GM18870 (cell line): ENCODE results near the gene KLF2.
"Not testable (repeated sequence)": the region's sequence is repeated elsewhere in the genome, so short reads cannot be mapped to it uniquely, and the experiment has no call there.

ENCODE experiments used
- ATAC-seq: cut with Tn5 transposase; IDR thresholded peaks from one replicate; pipeline ENCODE4 v1.9.1; 2021; ENCODE audit warnings: moderate library complexity; ENCODE audit not compliant: unreplicated experiment

Gene KLF2

GRCh38 chr19:16324384-16325160 lies at the start of gene KLF2:
Gene KLF2 (plus strand): TSS chr19:16324826. CDS start chr19:16324924, 98 bp downstream.
- ATAC-seq, result no peak

- no peak for ATAC-seq
Measured at GRCh38 chr19:16280306-16280705, 44.3 kb upstream of the KLF2 start.

- no peak for ATAC-seq
Measured at GRCh38 chr19:16281743-16282142, 42.9 kb upstream of the KLF2 start.

GRCh38 chr19:16283210-16284061 lies 41.2 kb upstream of the KLF2 start:
- ATAC-seq, result no peak

DNA sequence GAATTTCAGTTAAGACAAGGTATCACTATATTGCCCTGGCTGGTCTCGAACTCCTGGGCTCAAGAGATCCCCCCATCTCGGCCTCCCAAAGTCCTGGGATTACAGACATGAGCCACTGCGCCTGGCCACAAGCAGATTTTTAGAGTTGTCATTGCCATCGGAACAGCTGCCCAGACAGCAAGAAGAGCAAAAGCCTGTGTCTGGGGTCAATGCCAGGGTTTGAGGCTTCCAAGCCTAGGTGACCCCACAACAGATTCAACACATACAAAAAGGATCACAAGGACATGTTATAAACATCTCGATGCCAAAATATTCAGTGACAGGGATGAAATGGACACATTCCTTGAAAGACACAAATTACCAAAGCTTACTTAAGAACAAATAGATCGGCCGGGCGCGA lies 40.1 kb upstream of the KLF2 start:
- no peak for ATAC-seq

GRCh38 chr19:16285079-16285478 lies 39.5 kb upstream of the KLF2 start:
- not testable (repeated sequence) for ATAC-seq

- ATAC-seq, result no peak
Measured at GRCh38 chr19:16285769-16286498, 38.7 kb upstream of the KLF2 start.

DNA sequence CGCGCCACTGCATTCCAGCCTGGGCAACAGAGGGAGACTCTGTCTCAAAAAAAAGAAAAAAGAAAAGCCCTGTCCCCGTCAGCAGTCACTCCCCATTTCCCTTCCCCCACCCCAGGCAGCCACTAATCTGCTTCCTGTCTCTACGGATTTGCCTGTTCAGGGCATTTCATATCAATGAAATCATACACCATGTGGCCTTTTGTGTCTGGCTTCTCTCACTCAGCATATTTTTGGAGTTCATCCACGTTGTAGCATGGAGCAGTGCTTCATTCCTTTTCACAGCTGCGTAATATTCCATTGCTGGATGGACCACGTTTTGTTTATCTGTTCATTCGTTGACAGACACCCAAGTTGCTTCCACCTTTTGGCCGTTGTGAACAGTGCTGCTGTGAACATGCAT lies 36.1 kb upstream of the KLF2 start:
- ATAC-seq, result no peak

GRCh38 chr19:16289594-16289993 lies 35.0 kb upstream of the KLF2 start:
- no peak for ATAC-seq

- ATAC-seq, result no peak
Measured at GRCh38 chr19:16290692-16291091, 33.9 kb upstream of the KLF2 start.

- ATAC-seq, result no peak
Measured at GRCh38 chr19:16293118-16294091, 31.2 kb upstream of the KLF2 start.

- ATAC-seq, result no peak
Measured at GRCh38 chr19:16295057-16295456, 29.6 kb upstream of the KLF2 start.

DNA sequence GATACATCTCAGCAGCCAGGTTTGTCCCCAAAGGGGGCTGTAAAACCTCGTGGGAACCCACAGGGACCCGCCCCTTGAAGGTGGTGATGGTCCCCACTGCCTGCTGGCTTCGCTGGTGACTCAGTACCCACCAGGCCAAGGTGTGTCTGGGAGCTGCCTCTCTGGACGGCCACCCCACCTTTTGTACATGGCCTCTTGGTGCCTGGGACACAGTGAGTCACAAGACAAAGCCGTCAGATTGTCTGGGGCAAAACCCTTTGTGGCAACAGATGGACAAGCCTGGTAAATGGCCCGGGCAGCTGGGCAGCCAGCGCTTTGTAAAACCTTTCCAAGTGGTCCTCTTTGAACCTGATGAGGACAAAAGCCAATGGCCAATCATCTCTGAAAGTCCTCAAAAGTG lies 27.9 kb upstream of the KLF2 start:
- ATAC-seq, result no peak

DNA sequence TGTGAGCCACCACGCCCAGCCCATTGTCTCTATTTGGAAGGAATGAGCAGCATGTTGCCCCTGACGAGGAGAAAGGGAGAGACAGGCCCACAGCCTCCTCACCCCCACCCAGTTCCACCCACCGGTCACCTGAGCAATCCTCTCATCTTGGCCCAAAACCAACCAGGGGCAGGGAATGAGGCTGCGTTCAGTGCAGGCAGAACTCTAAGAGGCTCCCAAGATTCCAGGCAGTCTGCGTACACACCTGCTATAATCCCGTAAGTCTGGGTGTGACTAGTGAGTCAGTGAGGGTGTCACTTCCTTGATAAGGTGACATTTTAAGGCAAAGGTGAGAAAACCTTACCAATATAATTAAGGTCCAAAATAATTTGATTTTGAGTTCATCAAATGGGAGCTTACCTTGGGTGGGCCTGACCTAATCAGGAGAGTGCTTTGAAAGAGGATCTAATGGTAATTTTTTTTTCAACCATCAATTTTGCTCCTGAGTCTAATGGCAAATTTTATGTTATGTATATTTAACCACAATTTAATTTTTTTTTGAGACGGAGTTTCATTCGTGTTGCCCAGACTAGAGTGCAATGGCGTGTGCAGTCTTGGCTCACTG lies 26.9 kb upstream of the KLF2 start:
- ATAC-seq, result no peak

DNA sequence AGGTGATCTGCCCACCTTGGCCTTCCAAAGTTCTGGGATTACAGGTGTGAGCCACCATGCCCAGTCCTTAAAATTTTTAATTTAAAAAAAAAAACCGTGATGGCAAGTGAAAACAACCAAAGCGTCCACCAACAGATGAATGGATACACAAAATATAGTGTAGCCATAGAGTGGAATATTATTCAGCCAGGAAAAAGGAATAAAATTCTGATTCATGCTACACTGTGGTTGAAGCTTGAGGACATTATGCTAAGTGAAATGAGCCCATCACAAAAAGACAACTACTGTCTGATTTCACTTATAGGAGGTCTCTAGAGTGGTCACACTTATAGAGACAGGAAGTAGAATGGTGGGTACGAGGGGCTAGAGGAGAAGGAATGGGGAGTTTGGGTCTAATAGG lies 26.3 kb upstream of the KLF2 start:
- no peak for ATAC-seq

GRCh38 chr19:16301999-16302694 lies 22.5 kb upstream of the KLF2 start:
- no peak for ATAC-seq

- no peak for ATAC-seq
Measured at GRCh38 chr19:16303755-16304154, 20.9 kb upstream of the KLF2 start.

GRCh38 chr19:16304511-16304910 lies 20.1 kb upstream of the KLF2 start:
- not testable (repeated sequence) for ATAC-seq

DNA sequence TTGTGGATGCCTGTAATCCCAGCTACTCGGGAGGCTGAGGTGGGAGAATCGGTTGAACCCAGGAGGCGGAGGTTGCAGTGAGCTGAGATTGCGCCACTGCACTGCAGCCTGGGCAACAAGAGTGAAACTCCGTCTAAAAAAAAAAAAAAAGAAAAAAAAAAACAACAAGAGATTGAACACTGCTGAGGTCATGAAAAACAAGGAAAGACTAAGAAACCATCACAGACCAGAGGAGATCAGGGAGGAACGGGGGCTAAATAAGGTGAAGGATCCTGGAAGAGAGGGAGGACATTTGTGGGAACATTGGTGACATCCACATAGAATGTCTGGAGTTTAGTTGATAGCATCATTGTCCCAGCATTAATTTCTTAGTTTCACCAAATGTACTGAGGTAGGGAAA lies 19.6 kb upstream of the KLF2 start:
- not testable (repeated sequence) for ATAC-seq
